H1 (cell line): ENCODE data around the gene NAA16. TPM values are rescaled to one million over a fixed set of nuclear protein-coding genes. Genes with fewer than 3 reads are reported as not detected.

ENCODE experiments used
- CTCF ChIA-PET: fragments of 300-600 bp; sonication (Branson Sonifier 250); formaldehyde crosslinking; loops from one replicate; lab custom pipeline; 2021; ENCODE audit not compliant: partially characterized antibody; lab: Charles Lee
- POLR2A ChIA-PET: fragments of 300-600 bp; sonication (Branson Sonifier 250); formaldehyde crosslinking; loops from one replicate; lab custom pipeline; 2021; ENCODE audit warnings: inconsistent platforms; ENCODE audit not compliant: partially characterized antibody; lab: Charles Lee
- DNase-seq, 2 experiments: peaks; one replicate each; pipeline versions ENCODE4 v3.0.0 to v3.0.0-alpha.2; 2010 to 2022; ENCODE audit warnings: low spot score in 2 of 2, low read depth in 1 of 2, mixed read lengths in 1 of 2
- FAIRE-seq: peaks from 2 replicates; lab custom pipeline; 2011; peaks lifted over from hg19 to GRCh38; lab: Jason Lieb, UNC
- H2AFZ ChIP-seq: 2 replicates; pipeline ENCODE4 v1.8.1; 2012; ENCODE audit warnings: low read length, inconsistent platforms
- H2AK5ac ChIP-seq: 2 replicates; pipeline ENCODE4 v1.6.1; 2013; ENCODE audit warnings: low read depth, low read length
- H2BK120ac ChIP-seq: replicated peaks from 2 replicates; pipeline ENCODE3; 2013; ENCODE audit warnings: low read depth, low read length, inconsistent platforms
- H2BK12ac ChIP-seq: 2 replicates; pipeline ENCODE4 v1.6.1; 2013; ENCODE audit warnings: low read depth, low read length
- H2BK15ac ChIP-seq: 2 replicates; pipeline ENCODE4 v1.6.1; 2013; ENCODE audit warnings: low read length
- H2BK20ac ChIP-seq: 2 replicates; pipeline ENCODE4 v1.6.1; 2013; ENCODE audit warnings: low read length
- H2BK5ac ChIP-seq: 2 replicates; pipeline ENCODE4 v1.6.1; 2013; ENCODE audit warnings: low read depth, low read length
- H3K14ac ChIP-seq: 2 replicates; pipeline ENCODE4 v1.6.1; 2013; ENCODE audit warnings: inconsistent platforms; ENCODE audit not compliant: insufficient read length
- H3K18ac ChIP-seq: 2 replicates; pipeline ENCODE4 v1.6.1; 2013; ENCODE audit warnings: low read length; ENCODE audit errors: extremely low read depth
- H3K23ac ChIP-seq: 2 replicates; pipeline ENCODE4 v1.6.1; 2013; ENCODE audit warnings: inconsistent platforms; ENCODE audit not compliant: insufficient read length
- H3K23me2 ChIP-seq: 2 replicates; pipeline ENCODE4 v1.6.1; 2013; ENCODE audit warnings: low read depth, low read length
- H3K27ac ChIP-seq: 2 replicates; pipeline ENCODE4 v1.6.1; 2011; ENCODE audit warnings: low read depth, low read length, inconsistent platforms
- H3K27me3 ChIP-seq, 4 experiments: replicated peaks in 1 of 4; 1 replicate in 1 of 4; 2 replicates in 3 of 4; pipeline versions ENCODE4 v1.6.1 to v1.8.1; 2011 to 2013; ENCODE audit warnings: low read length in 3 of 4, mild to moderate bottlenecking in 3 of 4, inconsistent platforms in 2 of 4, mixed read lengths in 2 of 4, moderate library complexity in 1 of 4; ENCODE audit not compliant: control insufficient read depth in 3 of 4, insufficient read depth in 3 of 4; ENCODE audit errors: extremely low read depth in 1 of 4
- H3K36me3 ChIP-seq, 4 experiments: 2 replicates each; pipeline versions ENCODE4 v1.6.1 to v1.8.1; 2011 to 2013; ENCODE audit warnings: mild to moderate bottlenecking in 4 of 4, low read length in 3 of 4, moderate library complexity in 2 of 4, control low read depth in 1 of 4, inconsistent platforms in 1 of 4; ENCODE audit not compliant: insufficient read depth in 4 of 4, control insufficient read depth in 2 of 4
- H3K4ac ChIP-seq: replicated peaks from 2 replicates; pipeline ENCODE3; 2013; ENCODE audit warnings: low read length, low read depth, mixed read lengths, inconsistent platforms; ENCODE audit not compliant: insufficient read length
- H3K4me1 ChIP-seq, 4 experiments: replicated peaks in 1 of 4; 1 replicate in 1 of 4; 2 replicates in 3 of 4; pipeline versions ENCODE4 v1.6.1 to v1.8.1; 2011 to 2013; ENCODE audit warnings: low read length in 3 of 4, inconsistent platforms in 2 of 4, mixed read lengths in 1 of 4; ENCODE audit not compliant: insufficient read depth in 4 of 4, control insufficient read depth in 3 of 4
- H3K4me2 ChIP-seq, 2 experiments: 2 replicates each; pipeline versions ENCODE4 v1.6.1 to v1.8.1; 2011 to 2013; ENCODE audit warnings: low read depth in 2 of 2, low read length in 2 of 2, control low read depth in 1 of 2, inconsistent platforms in 1 of 2, mild to moderate bottlenecking in 1 of 2; ENCODE audit not compliant: insufficient read depth in 1 of 2
- H3K4me3 ChIP-seq, 4 experiments: fragments of 200-600, 300-600 bp in 1 of 4; sonication (generic), shearing (Covaris generic), sonication (Bioruptor Twin) in 1 of 4; 2 replicates each; pipeline versions ENCODE4 v1.5.1 to v1.8.1; 2011 to 2016; ENCODE audit warnings: low read length in 4 of 4, low read depth in 3 of 4, control low read depth in 2 of 4, inconsistent platforms in 2 of 4, mild to moderate bottlenecking in 2 of 4, mixed read lengths in 1 of 4, moderate library complexity in 1 of 4; ENCODE audit not compliant: insufficient read depth in 2 of 4; ENCODE audit errors: extremely low read depth in 1 of 4
- H3K56ac ChIP-seq: replicated peaks from 2 replicates; pipeline ENCODE3; 2013; ENCODE audit warnings: low read depth, mild to moderate bottlenecking, mixed read lengths, low read length, inconsistent platforms; ENCODE audit not compliant: insufficient read length
- H3K79me1 ChIP-seq: 2 replicates; pipeline ENCODE4 v1.6.1; 2013; ENCODE audit warnings: low read depth, low read length, control low read depth
- H3K79me2 ChIP-seq, 2 experiments: 2 replicates each; pipeline versions ENCODE4 v1.6.1 to v1.8.1; 2012 to 2013; ENCODE audit warnings: low read length in 2 of 2, mild to moderate bottlenecking in 2 of 2, inconsistent platforms in 1 of 2; ENCODE audit not compliant: insufficient read depth in 2 of 2, control insufficient read depth in 1 of 2
- H3K9ac ChIP-seq, 4 experiments: replicated peaks in 1 of 4; 1 replicate in 1 of 4; 2 replicates in 3 of 4; pipeline versions ENCODE4 v1.6.1 to v1.8.1; 2011 to 2013; ENCODE audit warnings: low read depth in 3 of 4, low read length in 3 of 4, control low read depth in 2 of 4, mild to moderate bottlenecking in 2 of 4, moderate library complexity in 2 of 4, inconsistent platforms in 1 of 4; ENCODE audit errors: extremely low read depth in 1 of 4
- H3K9me3 ChIP-seq, 2 experiments: 2 replicates each; pipeline versions ENCODE4 v1.6.1 to v1.8.1; 2012 to 2013; ENCODE audit warnings: mild to moderate bottlenecking in 2 of 2, moderate library complexity in 2 of 2, control low read depth in 1 of 2, inconsistent platforms in 1 of 2, low read depth in 1 of 2, low read length in 1 of 2, mixed read lengths in 1 of 2; ENCODE audit not compliant: insufficient read depth in 2 of 2
- H4K20me1 ChIP-seq, 2 experiments: replicated peaks in 1 of 2; 2 replicates each; pipeline versions ENCODE3 to v1.8.1; 2011 to 2013; ENCODE audit warnings: inconsistent platforms in 2 of 2, low read length in 2 of 2, mild to moderate bottlenecking in 1 of 2; ENCODE audit not compliant: insufficient read depth in 2 of 2, control insufficient read depth in 1 of 2
- H4K5ac ChIP-seq: 2 replicates; pipeline ENCODE4 v1.6.1; 2013; ENCODE audit warnings: low read length, low read depth, mixed read lengths, inconsistent platforms; ENCODE audit not compliant: insufficient read length
- H4K8ac ChIP-seq: 2 replicates; pipeline ENCODE4 v1.8.0; 2013; ENCODE audit warnings: mild to moderate bottlenecking, moderate library complexity, low read length, inconsistent platforms; ENCODE audit not compliant: insufficient read depth; ENCODE audit errors: extremely low read depth
- H4K91ac ChIP-seq: replicated peaks from 2 replicates; pipeline ENCODE3; 2013; ENCODE audit warnings: low read length, mixed read lengths, inconsistent platforms; ENCODE audit not compliant: insufficient read length
- CTCF ChIP-seq, 3 experiments: IDR thresholded peaks; 1 replicate in 2 of 3; 2 replicates in 1 of 3; pipeline versions ENCODE4 v1.5.1 to v1.6.1; 2011; ENCODE audit warnings: low read length in 3 of 3, mild to moderate bottlenecking in 3 of 3, inconsistent platforms in 2 of 3, low read depth in 1 of 3, moderate library complexity in 1 of 3; ENCODE audit not compliant: insufficient read depth in 1 of 3; ENCODE audit errors: control extremely low read depth in 1 of 3
- ZNF274 ChIP-seq: IDR thresholded peaks from 2 replicates; pipeline ENCODE4 v1.7.0; 2012; ENCODE audit warnings: low read length, borderline replicate concordance; ENCODE audit errors: extremely low read depth
- WGBS, 2 experiments: shearing (Covaris generic) in 1 of 2; methylation state at CpG; one replicate each; pipeline versions ENCODE4 v1.1.6 to v1.1.7; 2013 to 2015; ENCODE audit warnings: low lambda C conversion rate in 2 of 2, mixed read lengths in 2 of 2, inconsistent platforms in 1 of 2, low coverage in 1 of 2, missing lambda C conversion rate in 1 of 2; ENCODE audit not compliant: insufficient replicate concordance in 2 of 2, insufficient coverage in 1 of 2, insufficient read length in 1 of 2; ENCODE audit errors: extremely low coverage in 1 of 2, missing lambda C conversion rate in 1 of 2; 5-methylcytosine and 5-hydroxymethylcytosine counted together
- polyA plus RNA-seq, 7 experiments: library from polyadenylated mRNA; depleted of rRNA in 3 of 7; stranded (reverse) in 5 of 7; unstranded in 2 of 7; fragments of >200 nt in 5 of 7; fragments of 200-250 nt in 2 of 7; gene quantifications; 1 replicate in 5 of 7; 2 replicates in 1 of 7; 4 replicates in 1 of 7; pipeline versions ENCODE4 v1.2.1 to v1.2.3, GENCODE V29; 2011 to 2013; ENCODE audit warnings: missing spikeins in 2 of 7, mixed read lengths in 2 of 7
- total RNA-seq: library from RNA; stranded (reverse); fragmentation: NEBNext Ultra II Directional; extraction: Animal tissue kit (Norgen Biotek cat#: 25700); gene quantifications from 2 replicates; pipeline ENCODE4 v1.2.1, GENCODE V29; 2021

Gene NAA16
- total and polyA plus RNA-seq, 2 of the 8 experiments (the other 6 are each of a cell fraction or from before 2014, with no cell fraction given), result 11.4 to 40.0 TPM

- Histone ChIP-seq H2BK120ac (no peak overlapping the region), H4K5ac (no peak overlapping the region), H2AFZ (no peak overlapping the region), H2BK20ac (no peak overlapping the region), H2BK5ac (no peak overlapping the region), H3K4me2 (no peak overlapping the region), H3K27ac (no peak overlapping the region), H3K36me3 (peaks cover 2 to 32% (median 7%) of the 10 kb centered on the region in 4 experiments; a peak in 7 of 8 replicates), H3K4ac (no peak overlapping the region), H3K79me1 (peaks cover 14% of the 10 kb centered on the region), H2AK5ac (no peak overlapping the region), H2BK12ac (no peak overlapping the region), H3K18ac (no peak overlapping the region), H3K56ac (no peak overlapping the region), H4K8ac (no peak overlapping the region), H3K23ac (no peak overlapping the region), H4K20me1 (peaks cover 1 to 2% of the 10 kb centered on the region in 2 experiments), H2BK15ac (no peak overlapping the region), H3K23me2 (no peaks in the 10 kb centered on the region), H3K9me3 (no peaks in the 10 kb centered on the region), H4K91ac (no peak overlapping the region), H3K79me2 (peaks cover 0 to 52% of the 10 kb centered on the region in 2 experiments; a peak in 2 of 4 replicates), H3K4me1 (peaks cover 0 to 3% (median 0%) of the 10 kb centered on the region in 4 experiments; a peak in 2 of 7 replicates), H3K14ac (no peak overlapping the region), H3K9ac (no peak overlapping the region), H3K4me3 (no peak overlapping the region), H3K27me3 (no peaks in the 10 kb centered on the region)
- DNase-seq (no peak), FAIRE-seq (no peak)
- no peak for TF ChIP-seq ZNF274
- TF ChIP-seq CTCF (IDR thresholded peaks at IDR 0.05; ENCODE audit: control extremely low read depth in 1 of 3, insufficient read depth in 1 of 3, low read depth in 1 of 3, low read length in 3 of 3), result peak in 2 of 3 experiments; percentile 5 to 35; a peak in 2 of 4 replicates
- ChIA-PET POLR2A (no interaction called here), CTCF (interaction anchor here (0.6 kb wide), 1 partner anchor 74 kb away, joined by 3 read pairs; no protein-coding TSS in a partner anchor)
- 94% methylated on average over 9 of the region's 9 CpGs; no CpG with 5 or more reads in 1 of the 2 experiments for WGBS, 2 experiments
Observed at GRCh38 chr13:41345914-41346589, 35.0 kb downstream of the NAA16 start.
